Pons (tissue), 1 donor: ENCODE results near the gene CCDC192.

Experiments
- DNase-seq: peaks from one replicate; pipeline ENCODE4 v3.0.0-alpha.2; 2016; ENCODE audit warnings: low spot score

The CCDC192 gene

DNA sequence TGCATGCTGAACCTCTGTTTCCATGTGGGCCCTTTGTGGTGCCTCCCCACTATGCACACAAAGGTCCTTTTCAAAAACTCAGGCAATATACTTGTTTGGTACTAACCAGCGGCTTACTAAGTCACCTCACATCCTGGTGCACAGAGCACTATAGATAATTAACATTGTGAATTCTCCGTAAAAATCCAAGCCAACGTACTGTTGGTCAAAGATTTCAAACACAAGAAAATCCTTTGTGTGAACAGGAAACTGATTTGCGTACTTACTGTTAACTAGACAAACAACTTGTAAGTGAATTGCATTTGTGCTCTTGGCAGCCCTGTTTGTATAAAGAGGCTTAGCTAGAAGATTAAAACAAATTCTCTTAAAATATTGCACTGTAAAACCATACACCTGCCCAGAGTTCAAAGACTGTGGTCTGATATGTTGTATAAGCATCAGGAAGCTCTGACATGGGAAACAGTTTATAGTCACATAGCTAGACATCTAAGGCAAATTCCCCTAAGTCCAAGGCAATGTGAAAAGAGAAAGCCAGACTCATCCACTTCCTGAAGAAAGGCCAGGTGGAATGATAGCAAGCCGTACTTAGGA is 255.3 kb downstream of the CCDC192 start:
- DNase-seq = peak; percentile 31

DNA sequence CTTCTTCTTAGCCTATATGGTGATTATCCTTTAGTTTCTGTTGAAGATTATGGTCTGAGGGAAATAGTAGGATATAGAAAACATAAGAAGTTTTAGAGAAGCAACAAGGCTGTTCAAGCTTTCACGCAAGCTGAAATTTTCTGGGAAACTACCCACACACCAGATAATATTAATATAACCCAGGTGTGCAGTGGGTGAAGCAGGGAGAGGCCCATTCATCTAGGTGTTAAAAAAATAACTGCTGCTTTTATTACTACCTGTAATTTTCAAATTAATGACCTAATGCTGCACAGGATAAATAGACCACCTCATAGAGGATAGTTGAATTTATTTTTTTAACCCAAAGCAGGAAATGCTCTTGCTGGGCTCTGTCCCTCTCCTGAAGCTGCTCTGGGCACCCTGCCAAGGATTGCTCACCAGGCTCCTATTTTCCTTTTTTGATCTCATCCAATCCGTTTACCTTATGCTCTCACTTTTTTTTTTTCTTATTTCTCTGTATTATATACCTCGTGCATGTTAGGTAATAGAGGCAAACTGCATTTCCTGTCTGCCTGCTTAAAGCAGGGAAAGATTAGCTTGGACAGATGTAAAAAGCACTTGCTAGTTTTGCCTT is 256.1 kb downstream of the CCDC192 start:
- peak; percentile 28 for DNase-seq

DNA sequence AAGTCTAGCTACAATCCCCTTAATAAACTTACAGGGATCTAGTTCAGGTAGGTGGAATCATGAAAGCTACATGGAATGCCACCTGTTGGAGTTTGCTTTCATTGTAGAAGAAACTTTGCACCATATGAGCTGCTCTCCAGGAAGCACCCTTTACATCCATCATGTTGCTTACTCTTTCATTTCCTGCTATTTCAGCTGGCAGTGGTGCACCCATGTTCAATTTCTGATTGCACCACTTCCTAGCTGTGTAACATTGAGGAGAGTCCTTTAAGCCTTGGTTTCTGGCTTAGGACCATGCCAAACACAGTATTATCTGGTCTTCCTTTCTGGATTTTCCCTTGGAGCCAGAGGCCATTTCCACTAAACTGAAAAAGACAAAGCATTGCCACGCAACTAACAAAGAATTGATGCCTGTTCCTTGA is 257.1 kb downstream of the CCDC192 start:
- DNase-seq = no peak

DNA sequence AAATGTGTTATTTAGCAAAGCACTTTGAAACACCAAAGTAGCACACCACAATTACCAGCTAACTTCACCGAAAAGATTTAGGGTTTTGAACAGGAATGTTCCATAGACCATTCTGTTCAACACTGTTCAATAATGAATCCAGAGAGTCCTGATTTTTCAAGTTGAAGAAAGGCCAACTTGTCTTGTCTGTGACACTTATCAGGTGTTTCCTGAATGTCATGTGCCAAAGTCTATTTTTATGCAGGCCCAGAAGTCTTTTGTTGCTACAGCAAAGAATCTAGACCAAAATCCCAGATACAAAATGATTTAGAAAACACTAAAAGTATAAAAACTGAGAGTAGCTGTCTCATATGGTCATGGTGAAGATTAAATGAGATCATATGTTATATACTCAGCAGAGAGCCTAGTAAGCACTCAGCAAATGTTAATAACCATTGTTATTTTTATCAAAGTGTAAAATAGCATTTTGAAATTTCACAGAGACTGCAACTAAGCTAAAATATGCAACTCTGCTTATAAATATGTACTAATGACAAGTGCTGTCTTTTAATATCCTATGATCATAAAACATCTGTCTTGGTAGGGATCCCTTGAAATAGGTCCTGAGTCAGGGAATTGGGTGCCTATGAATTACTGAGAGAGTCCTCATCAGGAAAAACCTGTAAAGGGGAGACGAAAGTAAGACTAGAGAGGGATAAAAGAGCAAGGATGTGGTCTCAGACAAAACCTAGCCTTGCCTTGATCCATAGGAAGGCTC is 258.0 kb downstream of the CCDC192 start:
- no peak for DNase-seq

DNA sequence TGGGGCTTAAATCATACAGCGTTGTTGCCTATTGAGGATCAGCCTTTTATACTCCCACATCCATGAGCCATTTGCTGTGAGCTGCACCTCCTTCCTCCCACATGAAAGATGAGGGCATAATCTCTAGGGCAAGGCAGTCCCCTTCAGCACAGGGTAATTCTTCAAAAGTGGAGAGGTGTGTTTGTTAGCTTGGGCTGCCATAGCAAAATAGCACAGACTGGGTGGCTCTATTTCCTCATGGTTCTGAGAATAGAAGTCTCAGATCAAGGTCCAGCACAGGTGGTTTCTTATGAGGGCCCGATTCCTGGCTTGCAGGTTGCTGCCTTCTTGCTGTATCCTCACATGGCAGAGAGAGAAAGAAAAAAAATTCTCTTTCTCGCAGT is 258.6 kb downstream of the CCDC192 start:
- no peak for DNase-seq

GRCh38 chr5:127962491-127962890 is 259.3 kb downstream of the CCDC192 start:
- no peak for DNase-seq

GRCh38 chr5:127963233-127963632 is 260.0 kb downstream of the CCDC192 start:
- no peak for DNase-seq

DNA sequence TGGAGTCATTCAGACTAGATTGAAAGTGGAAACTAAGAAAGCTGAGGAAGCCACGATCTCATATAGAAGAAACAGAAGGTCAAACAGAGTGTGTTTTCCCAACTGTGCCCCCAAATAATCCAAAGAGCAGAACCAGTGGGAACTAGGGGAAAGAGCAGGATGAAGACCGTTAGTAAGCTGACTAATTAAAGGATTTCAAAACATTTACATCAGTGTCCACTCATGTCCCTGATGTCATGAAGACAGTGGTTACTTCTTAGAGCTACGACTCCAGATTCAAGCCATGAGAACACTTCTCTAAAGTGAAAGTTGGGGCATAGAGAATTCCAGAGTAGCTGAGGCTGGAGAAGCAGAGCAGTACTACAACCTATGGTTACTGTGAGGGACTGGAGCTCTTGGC is 260.7 kb downstream of the CCDC192 start:
- no peak for DNase-seq

GRCh38 chr5:127967323-127967982 is 264.3 kb downstream of the CCDC192 start:
- no peak for DNase-seq

DNA sequence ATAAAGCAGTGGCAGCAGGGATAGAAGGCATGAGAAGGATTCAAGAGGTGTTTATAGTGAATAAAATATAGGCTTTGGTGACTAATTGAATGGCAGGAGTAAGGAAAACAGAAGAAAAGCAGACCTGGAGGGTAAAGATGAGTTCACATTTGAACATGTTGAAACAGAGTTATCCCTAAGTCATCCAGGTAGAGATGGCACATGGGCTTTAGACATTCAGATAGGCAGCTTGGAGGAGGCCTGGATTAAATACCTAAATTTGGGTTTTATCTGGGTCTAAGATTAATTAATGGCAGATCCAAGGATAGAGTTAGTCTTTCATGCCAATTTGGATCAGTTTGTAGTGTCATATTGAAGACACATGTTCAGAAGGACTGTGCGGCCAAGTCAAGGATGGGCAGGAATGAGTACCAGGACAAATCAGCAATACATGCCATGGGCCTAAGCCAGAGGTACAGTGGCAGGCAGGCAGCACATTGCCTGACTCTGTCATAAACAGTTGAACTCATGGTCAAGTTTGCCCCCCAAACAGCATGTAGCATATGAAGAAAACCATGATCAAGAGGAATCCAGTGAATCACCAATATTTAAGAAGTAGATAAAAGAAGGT is 264.9 kb downstream of the CCDC192 start:
- no peak for DNase-seq

DNA sequence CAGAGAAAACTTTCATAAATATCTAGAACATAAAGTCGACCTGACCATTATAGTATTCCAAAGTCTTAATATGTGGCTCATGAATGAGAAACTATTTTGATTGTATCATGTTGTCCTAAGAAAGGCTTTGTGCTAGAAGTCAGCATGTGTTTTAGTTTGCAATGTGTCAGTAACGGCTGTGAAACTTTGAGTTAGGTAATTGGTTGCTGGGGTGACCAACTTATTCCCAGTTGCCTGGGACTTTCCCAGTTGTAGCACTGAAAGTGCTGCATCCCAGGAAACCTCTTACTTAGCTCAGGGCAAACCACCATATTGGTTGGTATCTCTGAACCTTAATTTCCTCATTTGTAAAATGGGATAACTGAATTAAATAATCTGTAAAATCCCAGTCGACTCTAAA is 265.8 kb downstream of the CCDC192 start:
- DNase-seq = no peak

GRCh38 chr5:127969651-127970050 is 266.5 kb downstream of the CCDC192 start:
- peak; percentile 70 for DNase-seq

DNA sequence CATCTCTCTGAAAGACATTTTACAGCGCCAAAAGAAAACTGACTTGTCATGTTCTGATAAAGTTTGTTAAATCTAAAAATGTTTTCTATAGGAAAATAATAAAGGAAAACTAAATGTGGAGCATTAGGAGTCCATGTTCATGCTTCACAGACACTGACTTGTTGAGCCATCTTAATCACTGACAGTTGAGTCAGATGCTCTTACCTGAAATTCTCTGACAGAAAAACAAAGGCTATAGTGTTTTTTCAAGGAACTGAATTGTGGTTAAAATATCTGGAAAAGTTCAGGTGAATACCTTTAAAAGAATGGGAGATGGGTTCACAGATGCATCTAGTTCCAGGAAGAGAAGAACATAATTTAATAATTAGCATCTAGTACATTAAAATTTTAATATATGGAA is 266.9 kb downstream of the CCDC192 start:
- no peak for DNase-seq

DNA sequence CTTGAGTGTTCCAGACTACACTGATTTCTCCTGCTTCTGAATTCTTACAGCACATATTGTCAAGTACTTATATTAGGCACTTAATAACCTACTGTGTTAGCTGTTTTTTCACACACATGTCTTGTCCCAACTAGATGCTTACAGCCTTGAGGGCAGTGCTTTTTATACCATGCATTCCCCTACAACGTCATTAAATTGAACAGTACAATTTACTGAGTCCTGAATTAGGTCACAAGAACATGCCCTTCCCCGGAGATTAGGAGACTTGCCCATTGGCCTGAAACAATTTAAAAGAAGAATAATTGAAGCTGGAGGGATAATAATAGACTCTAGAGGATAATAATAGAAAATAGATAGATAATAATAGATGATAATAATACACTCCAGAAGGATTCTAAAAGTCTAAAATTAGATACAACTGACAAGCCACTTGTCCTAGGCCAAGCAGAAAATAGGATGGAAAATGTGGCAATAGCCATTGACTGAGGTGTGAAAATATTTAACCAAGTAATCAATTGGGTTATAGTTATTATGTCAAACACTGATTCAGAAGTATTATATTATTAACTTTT is 267.7 kb downstream of the CCDC192 start:
- DNase-seq = no peak

- no peak for DNase-seq
These were observed 272.8 kb downstream of the CCDC192 start for GRCh38 chr5:127975961-127976360.

- DNase-seq = no peak
These were observed 273.3 kb downstream of the CCDC192 start for GRCh38 chr5:127976525-127976924.

DNA sequence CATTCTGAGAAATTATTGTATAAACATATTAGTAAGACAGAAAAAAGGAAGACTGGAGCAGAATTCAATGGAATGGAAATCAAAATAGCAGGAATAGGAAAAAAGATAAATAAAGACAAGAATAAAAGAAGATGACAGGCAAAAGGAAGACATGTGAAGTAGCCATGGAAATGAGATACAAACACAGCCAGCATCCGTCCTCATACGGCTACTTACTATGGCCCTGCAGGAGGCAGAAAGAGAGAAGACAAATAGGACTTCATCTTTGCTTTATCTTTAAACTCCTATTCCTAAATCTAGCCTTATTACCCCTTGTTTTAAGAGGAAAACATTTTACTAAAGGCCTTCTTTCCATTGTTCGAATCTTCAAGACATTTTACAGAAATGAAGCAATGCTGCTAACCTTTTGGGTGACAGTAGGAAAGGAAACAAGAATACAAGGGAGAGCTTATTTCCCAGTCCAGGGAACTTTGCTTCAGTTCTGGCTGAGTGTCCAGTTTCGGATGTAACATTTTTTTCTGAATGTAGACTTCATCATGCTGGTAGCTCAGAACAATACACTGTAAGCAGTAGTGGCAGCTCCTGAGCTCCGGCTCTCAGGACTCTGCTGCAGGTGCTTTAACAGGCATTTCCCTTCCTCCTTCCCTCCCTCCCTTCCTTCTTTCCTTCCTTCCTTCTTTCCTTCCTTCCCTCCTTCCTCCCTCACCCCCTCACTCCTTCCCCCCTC is 274.0 kb downstream of the CCDC192 start:
- DNase-seq = no peak

- no peak for DNase-seq
These were observed 275.6 kb downstream of the CCDC192 start for GRCh38 chr5:127978738-127979300.

GRCh38 chr5:127979475-127979874 is 276.3 kb downstream of the CCDC192 start:
- no peak for DNase-seq

GRCh38 chr5:127980843-127981242 is 277.7 kb downstream of the CCDC192 start:
- no peak for DNase-seq

- no peak for DNase-seq
These were observed 278.3 kb downstream of the CCDC192 start for GRCh38 chr5:127981498-127981897.
